Astrocyte (in vitro differentiated cells and primary cell): ENCODE results near the gene BUB3. TPM values are rescaled to one million over a fixed set of nuclear protein-coding genes. Genes with fewer than 3 reads are reported as not detected.

Source experiments
- DNase-seq: peaks from one replicate; pipeline ENCODE4 v3.0.0-alpha.2; 2010; ENCODE audit warnings: low read depth
- FAIRE-seq: peaks from 2 replicates; lab custom pipeline; 2011; peaks lifted over from hg19 to GRCh38; lab: Jason Lieb, UNC
- H2AFZ ChIP-seq: 2 replicates; pipeline ENCODE4 v1.6.0; 2012; ENCODE audit warnings: low read depth, low read length, inconsistent platforms
- H3K27ac ChIP-seq: 2 replicates; pipeline ENCODE4 v1.5.1; 2011; ENCODE audit warnings: low read depth, low read length, inconsistent platforms
- H3K27me3 ChIP-seq: 2 replicates; pipeline ENCODE4 v1.6.0; 2011; ENCODE audit warnings: low read length, inconsistent platforms; ENCODE audit not compliant: insufficient read depth
- H3K36me3 ChIP-seq: 2 replicates; pipeline ENCODE4 v1.5.1; 2011; ENCODE audit warnings: low read length, inconsistent platforms; ENCODE audit not compliant: insufficient read depth
- H3K4me1 ChIP-seq: 2 replicates; pipeline ENCODE4 v1.5.1; 2011; ENCODE audit warnings: low read length, inconsistent platforms; ENCODE audit not compliant: insufficient read depth
- H3K4me2 ChIP-seq: 2 replicates; pipeline ENCODE4 v1.6.0; 2012; ENCODE audit warnings: low read length, inconsistent platforms
- H3K4me3 ChIP-seq: 2 replicates; pipeline ENCODE4 v1.5.1; 2011; ENCODE audit warnings: low read depth, mild to moderate bottlenecking, low read length, inconsistent platforms; ENCODE audit not compliant: insufficient read depth
- H3K79me2 ChIP-seq: 2 replicates; pipeline ENCODE4 v1.6.0; 2012; ENCODE audit warnings: mild to moderate bottlenecking, low read length, inconsistent platforms; ENCODE audit not compliant: insufficient read depth
- H3K9ac ChIP-seq: 2 replicates; pipeline ENCODE4 v1.6.0; 2012; ENCODE audit warnings: mild to moderate bottlenecking, low read length, inconsistent platforms
- H3K9me3 ChIP-seq: 2 replicates; pipeline ENCODE4 v1.5.1; 2012; ENCODE audit warnings: low read depth, mild to moderate bottlenecking, low read length, inconsistent platforms; ENCODE audit not compliant: insufficient read depth
- H4K20me1 ChIP-seq: 2 replicates; pipeline ENCODE4 v1.6.0; 2012; ENCODE audit warnings: low read length, inconsistent platforms; ENCODE audit not compliant: insufficient read depth
- H3K27ac Mint-ChIP-seq: one replicate; pipeline ENCODE4 v1.8.0; 2021; ENCODE audit warnings: mild to moderate bottlenecking, mixed read lengths; ENCODE audit not compliant: unreplicated experiment
- H3K27me3 Mint-ChIP-seq: one replicate; pipeline ENCODE4 v1.8.0; 2021; ENCODE audit warnings: low read depth, mixed read lengths; ENCODE audit not compliant: unreplicated experiment
- H3K36me3 Mint-ChIP-seq: one replicate; pipeline ENCODE4 v1.8.0; 2021; ENCODE audit warnings: low read depth, mixed read lengths; ENCODE audit not compliant: unreplicated experiment
- H3K4me1 Mint-ChIP-seq: one replicate; pipeline ENCODE4 v1.8.0; 2021; ENCODE audit warnings: low read depth, mixed read lengths; ENCODE audit not compliant: unreplicated experiment
- H3K4me3 Mint-ChIP-seq: one replicate; pipeline ENCODE4 v1.8.0; 2021; ENCODE audit warnings: mild to moderate bottlenecking, moderate library complexity, mixed read lengths; ENCODE audit not compliant: unreplicated experiment
- H3K9me3 Mint-ChIP-seq: one replicate; pipeline ENCODE4 v1.8.0; 2021; ENCODE audit warnings: mild to moderate bottlenecking, mixed read lengths; ENCODE audit not compliant: unreplicated experiment
- CTCF ChIP-seq: IDR thresholded peaks from 2 replicates; pipeline ENCODE4 v1.5.1; 2011; ENCODE audit warnings: low read depth, mild to moderate bottlenecking, inconsistent platforms, low read length, moderate library complexity; ENCODE audit not compliant: insufficient read depth
- EZH2 ChIP-seq: IDR thresholded peaks from 2 replicates; pipeline ENCODE4 v1.6.1; 2012; ENCODE audit warnings: mild to moderate bottlenecking, low read length, inconsistent platforms; ENCODE audit not compliant: insufficient read depth
- total RNA-seq: library from RNA; stranded (reverse); gene quantifications from 2 replicates; pipeline ENCODE4 v1.2.1, GENCODE V29; 2021

BUB3 gene
- total RNA-seq, 1 donor from 2014 or later = 81.7 TPM

- no peak for FAIRE-seq
- no peaks in the 10 kb centered on the region for H3K36me3 ChIP-seq
- no peaks in the 10 kb centered on the region for H3K27me3 ChIP-seq
- no peaks in the 10 kb centered on the region for H4K20me1 ChIP-seq
- no peaks in the 10 kb centered on the region for H3K4me1 ChIP-seq
- TF ChIP-seq CTCF = no peak
- TF ChIP-seq EZH2 = no peak
- no peaks in the 10 kb centered on the region for H3K4me1 Mint-ChIP-seq
- H3K9me3 Mint-ChIP-seq = peaks cover 7% of the 10 kb centered on the region
- no peaks in the 10 kb centered on the region for H3K9me3 ChIP-seq
- H3K27me3 Mint-ChIP-seq = no peaks in the 10 kb centered on the region
- no peak overlapping the region for H3K27ac Mint-ChIP-seq
- H3K4me2 ChIP-seq = no peak overlapping the region
- H3K4me3 ChIP-seq = no peak overlapping the region
- no peak overlapping the region for H3K4me3 Mint-ChIP-seq
- H3K36me3 Mint-ChIP-seq = peaks cover 13% of the 10 kb centered on the region
- DNase-seq = no peak
- H3K9ac ChIP-seq = no peak overlapping the region
- no peaks in the 10 kb centered on the region for H3K79me2 ChIP-seq
- no peak overlapping the region for H3K27ac ChIP-seq
- H2AFZ ChIP-seq = no peak overlapping the region
These were observed 29.5 kb downstream of the BUB3 start for GRCh38 chr10:123183724-123184123.

- H3K27me3 ChIP-seq = no peaks in the 10 kb centered on the region
- Mint-ChIP-seq H3K4me1 (peaks cover 3% of the 10 kb centered on the region), H3K36me3 (peaks cover 17% of the 10 kb centered on the region), H3K4me3 (no peak overlapping the region), H3K27me3 (no peaks in the 10 kb centered on the region), H3K9me3 (peaks cover 7% of the 10 kb centered on the region), H3K27ac (no peak overlapping the region)
- no peak overlapping the region for H3K27ac ChIP-seq
- no peaks in the 10 kb centered on the region for H3K36me3 ChIP-seq
- H3K4me1 ChIP-seq = no peaks in the 10 kb centered on the region
- FAIRE-seq (no peak), DNase-seq (no peak)
- no peak overlapping the region for H2AFZ ChIP-seq
- H3K79me2 ChIP-seq = no peaks in the 10 kb centered on the region
- no peak overlapping the region for H3K4me2 ChIP-seq
- no peaks in the 10 kb centered on the region for H3K9me3 ChIP-seq
- H4K20me1 ChIP-seq = no peaks in the 10 kb centered on the region
- H3K9ac ChIP-seq = no peak overlapping the region
- TF ChIP-seq CTCF (no peak), EZH2 (no peak)
- no peak overlapping the region for H3K4me3 ChIP-seq
These were observed 33.6 kb downstream of the BUB3 start for GRCh38 chr10:123187781-123188180.

GRCh38 chr10:123191886-123192285 is 37.7 kb downstream of the BUB3 start:
- Histone ChIP-seq H3K36me3 (no peaks in the 10 kb centered on the region), H3K9me3 (no peaks in the 10 kb centered on the region), H3K4me2 (no peak overlapping the region), H3K9ac (no peak overlapping the region), H2AFZ (no peak overlapping the region), H3K4me1 (no peaks in the 10 kb centered on the region), H3K79me2 (no peaks in the 10 kb centered on the region), H4K20me1 (no peaks in the 10 kb centered on the region), H3K4me3 (no peak overlapping the region), H3K27me3 (no peaks in the 10 kb centered on the region), H3K27ac (no peak overlapping the region)
- Mint-ChIP-seq H3K27me3 (no peaks in the 10 kb centered on the region), H3K4me3 (no peak overlapping the region), H3K4me1 (peaks cover 3% of the 10 kb centered on the region), H3K27ac (no peak overlapping the region), H3K9me3 (no peaks in the 10 kb centered on the region), H3K36me3 (peaks cover 9% of the 10 kb centered on the region)
- no peak for TF ChIP-seq CTCF
- no peak for TF ChIP-seq EZH2
- FAIRE-seq = no peak
- no peak for DNase-seq
